Kidney capillary endothelial cell (primary cell): ENCODE data around the gene GAGE12C.
"Not testable (repeated sequence)": the region's sequence is repeated elsewhere in the genome, so short reads cannot be mapped to it uniquely, and the experiment has no call there.

Experiments
- DNase-seq: peaks from one replicate; pipeline ENCODE4 v3.0.0-alpha.2; 2018; ENCODE audit warnings: low spot score

The GAGE12C gene

DNA sequence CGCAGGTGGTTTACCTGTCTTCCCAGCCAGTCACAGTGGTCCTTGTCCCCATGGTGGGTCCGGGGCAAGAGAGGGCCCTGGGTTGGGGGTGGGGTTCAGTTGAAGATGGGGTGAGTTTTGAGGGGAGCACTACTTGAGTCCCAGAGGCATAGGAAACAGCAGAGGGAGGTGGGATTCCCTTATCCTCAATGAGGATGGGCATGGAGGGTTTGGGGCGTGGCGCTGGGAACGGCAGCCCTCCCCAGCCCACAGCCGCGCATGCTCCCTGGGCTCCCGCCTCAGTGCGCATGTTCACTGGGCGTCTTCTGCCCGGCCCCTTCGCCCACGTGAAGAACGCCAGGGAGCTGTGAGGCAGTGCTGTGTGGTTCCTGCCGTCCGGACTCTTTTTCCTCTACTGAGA lies at the start of gene GAGE12C:
TSS of gene GAGE12C (plus strand) at position 301 of the 400 bp plus-strand sequence. CDS start 1,155 bp downstream, outside the sequence.
- DNase-seq = not testable (repeated sequence)

DNA sequence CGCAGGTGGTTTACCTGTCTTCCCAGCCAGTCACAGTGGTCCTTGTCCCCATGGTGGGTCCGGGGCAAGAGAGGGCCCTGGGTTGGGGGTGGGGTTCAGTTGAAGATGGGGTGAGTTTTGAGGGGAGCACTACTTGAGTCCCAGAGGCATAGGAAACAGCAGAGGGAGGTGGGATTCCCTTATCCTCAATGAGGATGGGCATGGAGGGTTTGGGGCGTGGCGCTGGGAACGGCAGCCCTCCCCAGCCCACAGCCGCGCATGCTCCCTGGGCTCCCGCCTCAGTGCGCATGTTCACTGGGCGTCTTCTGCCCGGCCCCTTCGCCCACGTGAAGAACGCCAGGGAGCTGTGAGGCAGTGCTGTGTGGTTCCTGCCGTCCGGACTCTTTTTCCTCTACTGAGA lies 9.5 kb downstream of the GAGE12C start, which contains the start of gene GAGE12D:
TSS of gene GAGE12D (plus strand) at position 301 of the 400 bp plus-strand sequence. CDS start 1,155 bp downstream, outside the sequence.
- not testable (repeated sequence) for DNase-seq

DNA sequence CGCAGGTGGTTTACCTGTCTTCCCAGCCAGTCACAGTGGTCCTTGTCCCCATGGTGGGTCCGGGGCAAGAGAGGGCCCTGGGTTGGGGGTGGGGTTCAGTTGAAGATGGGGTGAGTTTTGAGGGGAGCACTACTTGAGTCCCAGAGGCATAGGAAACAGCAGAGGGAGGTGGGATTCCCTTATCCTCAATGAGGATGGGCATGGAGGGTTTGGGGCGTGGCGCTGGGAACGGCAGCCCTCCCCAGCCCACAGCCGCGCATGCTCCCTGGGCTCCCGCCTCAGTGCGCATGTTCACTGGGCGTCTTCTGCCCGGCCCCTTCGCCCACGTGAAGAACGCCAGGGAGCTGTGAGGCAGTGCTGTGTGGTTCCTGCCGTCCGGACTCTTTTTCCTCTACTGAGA lies 19.0 kb downstream of the GAGE12C start, which contains the start of gene GAGE12E:
TSS of gene GAGE12E (plus strand) at position 301 of the 400 bp plus-strand sequence. CDS start 1,155 bp downstream, outside the sequence.
- not testable (repeated sequence) for DNase-seq

GRCh38 chrX:49560542-49560941 lies 28.6 kb downstream of the GAGE12C start, which contains the start of gene GAGE12F:
TSS of gene GAGE12F (plus strand) at chrX:49560842. CDS start at chrX:49561997, 1,155 bp downstream.
- not testable (repeated sequence) for DNase-seq

DNA sequence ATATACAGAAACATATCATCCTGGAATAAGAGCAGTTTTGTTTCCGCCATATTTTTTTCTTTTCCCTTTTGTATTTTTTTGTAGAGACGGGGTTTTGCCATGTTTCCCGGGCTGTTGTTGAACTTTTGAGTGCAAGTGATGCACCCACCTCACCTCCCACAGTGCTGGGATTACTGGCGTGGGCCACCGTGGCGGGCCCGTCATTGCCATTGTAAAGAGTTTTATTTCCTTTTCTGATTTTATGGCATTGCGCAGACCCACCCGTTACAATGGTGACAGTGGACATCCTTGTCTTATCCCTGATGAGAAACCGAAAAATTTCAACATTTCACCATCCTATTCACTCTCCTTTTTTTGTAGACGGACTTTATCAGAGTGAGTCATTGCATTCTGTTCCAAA lies 36.8 kb downstream of the GAGE12C start:
- DNase-seq = not testable (repeated sequence)

- not testable (repeated sequence) for DNase-seq
Observed at GRCh38 chrX:49569152-49569551, 37.2 kb downstream of the GAGE12C start.

DNA sequence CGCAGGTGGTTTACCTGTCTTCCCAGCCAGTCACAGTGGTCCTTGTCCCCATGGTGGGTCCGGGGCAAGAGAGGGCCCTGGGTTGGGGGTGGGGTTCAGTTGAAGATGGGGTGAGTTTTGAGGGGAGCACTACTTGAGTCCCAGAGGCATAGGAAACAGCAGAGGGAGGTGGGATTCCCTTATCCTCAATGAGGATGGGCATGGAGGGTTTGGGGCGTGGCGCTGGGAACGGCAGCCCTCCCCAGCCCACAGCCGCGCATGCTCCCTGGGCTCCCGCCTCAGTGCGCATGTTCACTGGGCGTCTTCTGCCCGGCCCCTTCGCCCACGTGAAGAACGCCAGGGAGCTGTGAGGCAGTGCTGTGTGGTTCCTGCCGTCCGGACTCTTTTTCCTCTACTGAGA lies 38.1 kb downstream of the GAGE12C start, which contains the start of gene GAGE12G:
TSS of gene GAGE12G (plus strand) at position 301 of the 400 bp plus-strand sequence. CDS start 1,155 bp downstream, outside the sequence.
- DNase-seq = not testable (repeated sequence)

DNA sequence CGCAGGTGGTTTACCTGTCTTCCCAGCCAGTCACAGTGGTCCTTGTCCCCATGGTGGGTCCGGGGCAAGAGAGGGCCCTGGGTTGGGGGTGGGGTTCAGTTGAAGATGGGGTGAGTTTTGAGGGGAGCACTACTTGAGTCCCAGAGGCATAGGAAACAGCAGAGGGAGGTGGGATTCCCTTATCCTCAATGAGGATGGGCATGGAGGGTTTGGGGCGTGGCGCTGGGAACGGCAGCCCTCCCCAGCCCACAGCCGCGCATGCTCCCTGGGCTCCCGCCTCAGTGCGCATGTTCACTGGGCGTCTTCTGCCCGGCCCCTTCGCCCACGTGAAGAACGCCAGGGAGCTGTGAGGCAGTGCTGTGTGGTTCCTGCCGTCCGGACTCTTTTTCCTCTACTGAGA lies 47.7 kb downstream of the GAGE12C start, which contains the start of gene GAGE12H:
TSS of gene GAGE12H (plus strand) at position 301 of the 400 bp plus-strand sequence. CDS start 1,155 bp downstream, outside the sequence.
- not testable (repeated sequence) for DNase-seq
